ENCODE measurements around the gene MAD1L1.

MAD1L1 gene

DNA sequence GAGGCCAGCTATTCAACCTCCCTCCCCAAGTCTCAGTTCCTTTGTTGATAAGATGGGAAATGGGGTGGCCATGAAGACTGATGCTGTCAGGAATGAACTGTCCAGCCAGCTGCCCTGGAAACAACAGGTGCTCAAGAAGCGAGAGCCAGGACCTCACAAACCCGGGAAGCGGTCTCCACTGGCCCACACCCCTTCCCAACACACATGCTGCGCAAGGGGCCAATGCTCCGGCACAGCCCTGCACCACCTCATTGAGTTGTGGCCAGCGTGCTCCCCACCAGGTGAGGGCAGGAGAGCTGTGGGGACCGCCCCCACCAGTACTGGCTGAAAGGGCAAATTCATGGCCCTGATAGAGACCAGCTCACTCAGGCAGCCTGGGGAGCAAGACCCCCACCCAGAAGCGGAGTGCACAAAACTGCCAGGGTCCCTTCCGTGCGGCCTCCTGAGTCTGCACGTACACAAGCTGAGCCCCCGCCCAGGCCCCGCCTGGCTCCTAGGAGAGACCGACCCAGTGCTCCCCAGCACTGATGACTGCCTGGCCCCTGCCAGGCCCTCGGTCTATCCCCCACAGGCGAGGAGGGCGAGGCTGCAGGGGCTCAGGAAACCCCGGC, 216.6 kb downstream of the MAD1L1 start:
- TF ChIP-seq, protein P1, sequence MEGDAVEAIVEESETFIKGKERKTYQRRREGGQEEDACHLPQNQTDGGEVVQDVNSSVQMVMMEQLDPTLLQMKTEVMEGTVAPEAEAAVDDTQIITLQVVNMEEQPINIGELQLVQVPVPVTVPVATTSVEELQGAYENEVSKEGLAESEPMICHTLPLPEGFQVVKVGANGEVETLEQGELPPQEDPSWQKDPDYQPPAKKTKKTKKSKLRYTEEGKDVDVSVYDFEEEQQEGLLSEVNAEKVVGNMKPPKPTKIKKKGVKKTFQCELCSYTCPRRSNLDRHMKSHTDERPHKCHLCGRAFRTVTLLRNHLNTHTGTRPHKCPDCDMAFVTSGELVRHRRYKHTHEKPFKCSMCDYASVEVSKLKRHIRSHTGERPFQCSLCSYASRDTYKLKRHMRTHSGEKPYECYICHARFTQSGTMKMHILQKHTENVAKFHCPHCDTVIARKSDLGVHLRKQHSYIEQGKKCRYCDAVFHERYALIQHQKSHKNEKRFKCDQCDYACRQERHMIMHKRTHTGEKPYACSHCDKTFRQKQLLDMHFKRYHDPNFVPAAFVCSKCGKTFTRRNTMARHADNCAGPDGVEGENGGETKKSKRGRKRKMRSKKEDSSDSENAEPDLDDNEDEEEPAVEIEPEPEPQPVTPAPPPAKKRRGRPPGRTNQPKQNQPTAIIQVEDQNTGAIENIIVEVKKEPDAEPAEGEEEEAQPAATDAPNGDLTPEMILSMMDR (IDR thresholded peaks at IDR 0.05), result no peak

DNA sequence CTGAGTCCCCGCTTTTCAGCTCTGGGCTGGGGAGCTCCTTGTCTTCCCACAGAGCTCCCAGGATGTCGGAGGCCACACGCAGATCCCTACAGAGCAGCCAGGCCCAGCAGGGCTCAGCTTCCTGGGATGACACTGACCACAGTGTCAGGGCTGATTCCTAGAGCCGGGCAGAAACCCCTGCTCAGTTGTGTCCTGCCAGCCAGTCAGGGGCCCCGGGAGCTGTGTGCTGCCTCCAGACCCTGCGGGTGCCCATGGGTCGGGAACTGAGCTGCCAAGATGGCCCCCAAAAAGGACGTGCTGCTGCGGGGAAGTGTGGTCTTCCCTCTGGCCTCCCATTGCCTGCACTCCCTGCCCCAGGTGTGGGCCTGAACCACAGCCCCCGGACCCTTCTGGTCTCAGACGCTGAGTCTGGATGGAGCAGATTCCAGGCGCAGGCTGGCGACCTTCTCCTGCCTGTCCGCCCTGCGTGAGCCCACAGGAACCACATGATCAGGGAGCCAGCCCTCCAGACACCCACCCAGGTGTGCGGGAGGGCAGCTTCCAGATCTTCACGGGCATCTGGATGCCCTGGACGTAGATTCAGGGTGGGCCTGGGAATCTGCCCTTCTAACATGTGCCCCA, 217.4 kb downstream of the MAD1L1 start:
- TF ChIP-seq, protein P1 (IDR thresholded peaks at IDR 0.05), result no peak

GRCh38 chr7:2014391-2015241, 218.1 kb downstream of the MAD1L1 start:
- TF ChIP-seq, protein P1 (IDR thresholded peaks at IDR 0.05), result no peak

DNA sequence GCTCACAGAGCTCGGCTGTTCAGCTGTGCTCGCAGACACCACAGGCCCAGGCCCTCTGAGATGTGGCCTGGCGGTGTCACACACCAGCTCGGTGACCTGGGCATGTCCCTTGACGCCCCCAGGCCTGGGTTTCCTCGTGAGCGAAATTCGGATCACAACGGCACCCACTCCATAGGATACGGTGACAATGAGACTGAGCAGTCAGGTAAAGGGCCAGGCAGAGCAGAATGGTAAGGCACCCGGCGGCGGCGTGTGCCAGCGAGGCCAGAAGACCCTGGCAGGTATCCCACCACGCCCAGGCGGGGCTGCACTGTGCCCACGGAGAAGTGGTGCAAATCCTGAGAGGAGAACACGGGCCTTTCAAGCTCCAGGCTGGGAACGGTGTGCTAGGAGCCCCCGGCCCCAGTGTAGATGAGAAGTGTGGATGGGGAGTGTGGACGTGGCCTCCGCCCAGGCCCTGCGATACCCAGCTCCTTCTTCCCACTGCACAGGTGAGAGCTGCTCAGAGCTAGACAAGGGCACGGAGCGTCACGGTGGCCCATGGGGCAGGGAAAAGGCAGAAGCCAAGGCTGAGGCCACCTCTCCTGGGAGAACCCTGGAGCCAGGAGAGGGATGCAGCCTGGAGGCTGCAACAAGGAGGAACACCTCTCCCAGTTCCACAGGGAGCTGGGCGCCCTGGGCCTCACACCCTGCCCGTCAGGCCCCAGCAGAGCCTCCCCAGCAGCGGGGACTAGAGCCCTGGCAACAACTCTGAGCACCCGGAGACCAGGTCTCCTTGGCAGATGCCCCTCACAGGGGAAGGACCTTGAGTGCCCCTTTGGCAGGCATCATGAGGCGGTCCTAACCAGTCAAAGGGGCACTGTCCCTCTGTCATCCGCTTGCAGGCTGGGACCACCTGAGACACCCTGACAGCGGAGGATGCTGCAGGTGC, 219.1 kb downstream of the MAD1L1 start:
- TF ChIP-seq, protein P1 (IDR thresholded peaks at IDR 0.05), result no peak

DNA sequence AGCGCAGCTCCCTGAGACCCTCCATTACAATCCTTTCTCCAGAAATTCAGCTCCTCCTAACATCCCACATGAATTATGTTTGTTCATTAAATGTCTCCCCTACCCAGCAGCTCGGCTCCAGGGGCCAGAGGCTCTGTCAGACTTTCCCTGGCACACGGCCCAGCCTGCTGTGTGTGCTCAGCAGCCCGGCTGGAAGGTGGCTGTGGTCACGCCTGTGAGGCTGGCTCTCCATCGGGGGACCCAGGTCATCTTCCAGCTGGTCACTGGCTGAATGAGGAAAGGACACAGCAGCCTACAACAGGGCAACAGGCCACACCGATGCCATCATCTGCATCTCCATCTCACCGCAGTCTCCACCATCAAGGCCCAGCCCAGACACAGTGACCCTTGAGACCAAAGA, 219.8 kb downstream of the MAD1L1 start:
- TF ChIP-seq, protein P1 (IDR thresholded peaks at IDR 0.05), result no peak

DNA sequence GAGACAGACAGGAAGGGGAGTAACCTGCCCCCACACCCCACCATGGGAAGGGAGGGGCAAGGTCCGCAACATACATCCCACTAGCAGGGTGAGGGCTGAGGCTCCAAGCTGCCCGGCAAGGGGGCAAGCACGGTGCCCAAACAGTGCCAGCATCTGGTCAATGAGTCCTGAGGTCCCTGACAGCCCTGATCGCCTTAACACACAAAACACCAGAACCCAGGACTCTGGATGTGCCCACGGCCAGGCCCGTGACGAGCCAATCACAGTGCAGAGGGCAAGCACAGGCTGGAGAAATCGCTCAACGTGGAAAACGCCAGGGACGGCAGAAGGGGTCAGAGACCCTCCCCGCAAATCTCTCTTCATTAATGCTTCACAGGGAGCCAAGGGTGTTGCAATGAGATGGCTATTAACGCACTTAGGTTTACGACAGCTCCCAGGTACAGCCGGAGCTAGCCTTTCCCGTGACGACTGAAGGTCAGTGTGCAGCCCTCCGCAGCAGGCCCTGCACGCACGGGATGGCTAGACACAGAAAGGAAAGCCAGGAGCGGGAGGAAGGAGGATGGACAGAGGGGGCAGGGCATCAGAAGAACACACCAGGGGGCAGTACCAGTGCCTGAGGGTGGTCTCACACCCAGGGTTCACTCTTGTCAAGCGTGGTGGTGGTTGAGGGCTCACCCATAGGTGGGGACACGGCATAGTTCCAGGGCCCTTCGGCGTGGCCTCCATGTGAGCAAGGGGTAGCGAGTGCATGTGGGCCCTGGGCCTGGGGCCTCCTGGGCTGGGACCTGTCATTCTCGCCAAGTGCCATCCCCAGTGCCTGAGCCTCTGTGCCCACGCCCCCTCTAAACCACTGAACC, 220.5 kb downstream of the MAD1L1 start:
- TF ChIP-seq, protein P1 (IDR thresholded peaks at IDR 0.05), result no peak

Measured in LNCAP (cell line).